Glomerular visceral epithelial cell (primary cell): ENCODE measurements around the gene DES.

Source experiments
- DNase-seq: peaks from one replicate; pipeline ENCODE4 v3.0.0-alpha.2; 2016; ENCODE audit errors: extremely low spot score

The DES gene

GRCh38 chr2:219438453-219438852 is 20.3 kb downstream of the DES start:
- DNase-seq: no peak

- no peak for DNase-seq
Measured at GRCh38 chr2:219439506-219439905, 21.3 kb downstream of the DES start.

GRCh38 chr2:219440388-219441256 is 22.4 kb downstream of the DES start:
- no peak for DNase-seq

GRCh38 chr2:219441451-219442255 is 23.5 kb downstream of the DES start:
- DNase-seq: peak; percentile 71

- DNase-seq: no peak
Measured at GRCh38 chr2:219442256-219443015, 24.3 kb downstream of the DES start.

GRCh38 chr2:219443016-219443696 is 25.0 kb downstream of the DES start:
- no peak for DNase-seq

- DNase-seq: no peak
Measured at GRCh38 chr2:219443697-219444023, 25.5 kb downstream of the DES start.

- no peak for DNase-seq
Measured at GRCh38 chr2:219444566-219445091, 26.5 kb downstream of the DES start.

GRCh38 chr2:219445220-219445640 is 27.1 kb downstream of the DES start:
- no peak for DNase-seq

GRCh38 chr2:219446101-219446504 is 27.9 kb downstream of the DES start:
- DNase-seq: no peak

- no peak for DNase-seq
Measured at GRCh38 chr2:219446689-219447088, 28.5 kb downstream of the DES start.

- DNase-seq: no peak
Measured at GRCh38 chr2:219447242-219448098, 29.3 kb downstream of the DES start.

- no peak for DNase-seq
Measured at GRCh38 chr2:219448099-219448775, 30.1 kb downstream of the DES start.

- no peak for DNase-seq
Measured at GRCh38 chr2:219448776-219449341, 30.7 kb downstream of the DES start.

GRCh38 chr2:219449609-219450008 is 31.4 kb downstream of the DES start:
- DNase-seq: no peak

GRCh38 chr2:219451661-219452360 is 33.6 kb downstream of the DES start:
- no peak for DNase-seq

GRCh38 chr2:219452361-219453317 is 34.5 kb downstream of the DES start:
- DNase-seq: peak; percentile 95
